ENCODE measurements around the gene UAP1L1. TPM values are rescaled to one million over a fixed set of nuclear protein-coding genes. Genes with fewer than 3 reads are reported as not detected.

UAP1L1 gene
- total and polyA plus RNA-seq, 3 donors from 2014 or later: 6.9 to 10.1 (median 7.2) TPM

GRCh38 chr9:137082925-137083290 is 5.6 kb downstream of the UAP1L1 start:
- H3K27ac ChIP-seq: no peak overlapping the region
- DNase-seq: no peak

GRCh38 chr9:137083394-137084004 is 6.2 kb downstream of the UAP1L1 start:
- peaks cover 25% of the 10 kb centered on the region for H3K4me1 ChIP-seq
- H3K9me3 ChIP-seq: no peaks in the 10 kb centered on the region
- no peaks in the 10 kb centered on the region for H3K36me3 ChIP-seq (ENCODE audit: low read depth, missing control alignments)

More at GRCh38 chr9:137082925-137083290, 5.6 kb downstream of the UAP1L1 start:
- Histone ChIP-seq H3K4me3 (no peak overlapping the region), H3K4me1 (peaks cover 26% of the 10 kb centered on the region), H3K36me3 (ENCODE audit: low read depth, missing control alignments) (no peaks in the 10 kb centered on the region), H3K9me3 (no peaks in the 10 kb centered on the region), H3K27me3 (no peaks in the 10 kb centered on the region)
- WGBS, 2 donors: 83 to 91% methylated on average over 8 of the region's 8 CpGs
- intact Hi-C loops (cut with DNase I; ENCODE audit: low total_unique reads): no loop called here
- TF ChIP-seq CTCF (IDR thresholded peaks at IDR 0.05) (no peak), POLR2A (IDR thresholded peaks at IDR 0.05) (no peak)

GRCh38 chr9:137084526-137084925 is 7.2 kb downstream of the UAP1L1 start:
- intact Hi-C loops (cut with DNase I; ENCODE audit: low total_unique reads): no loop called here
- Histone ChIP-seq H3K4me1 (peaks cover 17% of the 10 kb centered on the region), H3K27me3 (no peaks in the 10 kb centered on the region), H3K4me3 (no peak overlapping the region), H3K9me3 (no peaks in the 10 kb centered on the region), H3K36me3 (ENCODE audit: low read depth, missing control alignments) (no peaks in the 10 kb centered on the region), H3K27ac (no peak overlapping the region)
- DNase-seq: no peak
- WGBS, 2 donors: 75% methylated on average over 7 to 9 of the region's 9 CpGs
- TF ChIP-seq POLR2A (IDR thresholded peaks at IDR 0.05) (no peak), CTCF (IDR thresholded peaks at IDR 0.05) (no peak)

More at GRCh38 chr9:137083394-137084004, 6.2 kb downstream of the UAP1L1 start:
- no peaks in the 10 kb centered on the region for H3K27me3 ChIP-seq
- DNase-seq: no peak
- TF ChIP-seq CTCF (IDR thresholded peaks at IDR 0.05): no peak
- no peak for TF ChIP-seq POLR2A (IDR thresholded peaks at IDR 0.05)
- intact Hi-C loops (cut with DNase I; ENCODE audit: low total_unique reads): no loop called here
- H3K4me3 ChIP-seq: no peak overlapping the region
- no peak overlapping the region for H3K27ac ChIP-seq
- WGBS, 2 donors: 75 to 86% methylated on average over 8 to 12 of the region's 12 CpGs

- H3K4me1 ChIP-seq: peaks cover 17% of the 10 kb centered on the region
- DNase-seq: peak; percentile 54
- H3K4me3 ChIP-seq: peak overlapping the region; percentile 86 to 89
- no peaks in the 10 kb centered on the region for H3K36me3 ChIP-seq (ENCODE audit: low read depth, missing control alignments)
- TF ChIP-seq CTCF (IDR thresholded peaks at IDR 0.05) (no peak), POLR2A (IDR thresholded peaks at IDR 0.05) (no peak)
- WGBS, 2 donors: 1% methylated on average over 18 to 39 of the region's 58 CpGs
- H3K9me3 ChIP-seq: no peaks in the 10 kb centered on the region
- intact Hi-C loops (cut with DNase I; ENCODE audit: low total_unique reads): no loop called here
- H3K27ac ChIP-seq: peak overlapping the region; percentile 51 to 94
- H3K27me3 ChIP-seq: no peaks in the 10 kb centered on the region
Measured at GRCh38 chr9:137085920-137086530, 8.7 kb downstream of the UAP1L1 start.

Measured in testis (tissue), 3 donors.